Activated T-cell treated with anti-CD3 and anti-CD28 coated beads for 48 hours (primary cell): ENCODE results near the gene ARAP3.
"Not testable (repeated sequence)": the region's sequence is repeated elsewhere in the genome, so short reads cannot be mapped to it uniquely, and the experiment has no call there.

Experiments
- DNase-seq: peaks from one replicate; pipeline ENCODE4 v3.0.0-alpha.2; 2020; ENCODE audit warnings: low read depth

Gene ARAP3

DNA sequence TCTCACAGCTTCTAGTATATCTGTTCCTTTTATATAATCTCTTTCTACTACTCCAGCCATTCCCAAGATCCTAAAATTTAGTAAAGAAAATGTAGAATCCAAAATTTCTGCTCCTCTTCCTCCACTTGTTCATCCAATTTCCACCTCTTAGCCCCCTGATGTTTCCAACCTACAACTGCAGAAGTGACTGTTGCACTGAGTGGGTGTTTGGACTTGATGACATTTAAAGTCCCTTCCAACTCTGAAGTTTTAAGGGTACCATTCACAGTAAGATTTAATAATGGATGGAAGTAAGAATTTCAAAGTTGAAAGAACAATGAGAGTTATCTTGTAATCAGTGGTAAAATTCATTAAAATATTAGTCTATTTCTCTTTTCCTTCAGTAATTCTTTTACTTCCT, 68.7 kb downstream of the ARAP3 start:
- DNase-seq, result no peak

DNA sequence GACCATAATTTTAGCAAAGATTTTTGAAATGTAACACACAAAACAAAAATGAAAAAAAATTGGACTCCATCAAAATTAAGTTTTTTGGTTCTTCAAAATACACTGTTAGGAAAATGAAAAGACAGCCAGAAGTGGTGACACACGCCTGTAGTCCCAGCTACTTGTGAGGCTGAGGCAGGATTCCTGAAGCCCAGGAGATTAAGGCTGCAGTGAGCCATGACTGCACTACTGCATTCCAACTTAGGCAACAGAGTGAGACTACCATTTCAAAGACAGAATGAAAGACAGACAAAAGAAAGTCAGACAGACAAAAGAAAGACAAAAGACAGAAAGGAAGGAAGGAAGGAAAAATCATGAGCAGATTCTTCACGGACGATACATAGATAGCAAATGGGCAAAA, 70.7 kb downstream of the ARAP3 start:
- no peak for DNase-seq

DNA sequence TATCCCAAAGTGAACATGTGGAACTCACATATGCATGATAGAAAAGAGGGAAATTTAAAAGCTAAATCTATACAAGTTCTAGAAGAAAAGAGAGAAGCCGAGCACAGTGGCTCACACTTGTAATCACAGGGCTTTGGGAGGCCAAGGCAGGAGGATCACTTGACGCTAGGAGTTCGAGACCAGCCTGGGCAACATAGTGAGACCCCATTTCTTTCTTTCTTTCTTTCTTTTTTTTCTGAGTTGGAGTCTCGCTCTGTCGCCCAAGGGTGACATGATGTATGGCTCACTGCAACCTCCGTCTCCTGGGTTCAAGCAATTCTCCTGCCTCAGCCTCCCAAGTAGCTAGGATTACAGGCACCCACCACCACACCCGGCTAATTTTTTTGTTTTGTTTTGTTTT, 72.1 kb downstream of the ARAP3 start:
- not testable (repeated sequence) for DNase-seq

DNA sequence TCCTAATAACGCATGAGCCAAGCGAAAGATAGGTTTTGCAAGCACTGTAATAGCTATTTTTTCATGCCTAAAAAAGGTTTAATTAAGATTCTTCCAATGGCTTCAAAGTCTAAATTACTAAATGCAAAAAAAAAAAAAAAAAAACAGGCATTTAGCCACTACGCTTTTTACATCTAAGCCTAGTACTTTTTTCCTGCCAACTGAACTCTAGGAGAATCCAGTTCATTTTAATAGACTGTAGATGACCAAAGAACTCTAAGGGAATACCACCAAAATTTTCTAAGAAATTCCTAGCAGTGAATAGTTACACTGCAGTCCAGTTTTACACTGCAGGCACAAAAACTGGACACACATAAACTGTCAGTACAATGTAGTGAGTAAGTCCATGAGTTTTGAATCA, 73.0 kb downstream of the ARAP3 start:
- no peak for DNase-seq

DNA sequence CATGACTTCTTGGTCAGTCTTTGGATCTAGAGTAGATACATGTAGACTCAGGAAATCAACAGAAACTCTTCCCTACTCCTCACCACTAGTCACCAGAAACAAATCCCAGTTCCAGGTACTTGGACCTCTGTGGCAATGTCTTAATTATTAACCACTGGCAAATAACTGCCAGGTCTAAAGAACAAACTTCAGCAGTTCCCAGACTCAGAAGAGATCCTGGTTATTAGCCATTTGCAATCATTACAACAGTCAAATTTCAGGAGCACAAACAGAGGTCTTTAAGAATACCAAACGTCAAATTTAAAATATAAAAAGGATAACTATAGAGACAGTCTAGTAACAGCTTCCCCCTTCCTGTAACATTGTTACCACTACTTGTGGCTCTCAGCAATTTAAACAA, 73.5 kb downstream of the ARAP3 start:
- DNase-seq, result no peak

DNA sequence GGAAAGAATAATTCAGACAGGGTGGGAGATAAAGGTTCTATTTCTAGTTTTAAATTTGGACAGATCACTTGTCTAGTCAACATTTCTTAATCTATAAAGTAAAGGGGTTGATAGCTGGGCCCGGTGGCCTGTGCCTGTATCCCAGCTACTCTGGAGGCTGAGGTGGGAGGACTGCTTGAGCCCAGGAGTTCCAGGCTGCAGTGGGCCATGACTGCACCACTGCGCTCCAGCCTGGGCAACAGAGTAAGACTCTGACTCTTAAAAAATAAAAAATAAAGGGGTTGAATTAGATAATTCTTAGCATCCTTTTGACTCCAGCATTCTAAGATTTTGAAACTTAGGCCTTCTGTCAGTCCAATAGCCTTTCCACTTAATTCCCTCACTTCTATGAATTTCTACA, 74.0 kb downstream of the ARAP3 start:
- DNase-seq, result no peak

DNA sequence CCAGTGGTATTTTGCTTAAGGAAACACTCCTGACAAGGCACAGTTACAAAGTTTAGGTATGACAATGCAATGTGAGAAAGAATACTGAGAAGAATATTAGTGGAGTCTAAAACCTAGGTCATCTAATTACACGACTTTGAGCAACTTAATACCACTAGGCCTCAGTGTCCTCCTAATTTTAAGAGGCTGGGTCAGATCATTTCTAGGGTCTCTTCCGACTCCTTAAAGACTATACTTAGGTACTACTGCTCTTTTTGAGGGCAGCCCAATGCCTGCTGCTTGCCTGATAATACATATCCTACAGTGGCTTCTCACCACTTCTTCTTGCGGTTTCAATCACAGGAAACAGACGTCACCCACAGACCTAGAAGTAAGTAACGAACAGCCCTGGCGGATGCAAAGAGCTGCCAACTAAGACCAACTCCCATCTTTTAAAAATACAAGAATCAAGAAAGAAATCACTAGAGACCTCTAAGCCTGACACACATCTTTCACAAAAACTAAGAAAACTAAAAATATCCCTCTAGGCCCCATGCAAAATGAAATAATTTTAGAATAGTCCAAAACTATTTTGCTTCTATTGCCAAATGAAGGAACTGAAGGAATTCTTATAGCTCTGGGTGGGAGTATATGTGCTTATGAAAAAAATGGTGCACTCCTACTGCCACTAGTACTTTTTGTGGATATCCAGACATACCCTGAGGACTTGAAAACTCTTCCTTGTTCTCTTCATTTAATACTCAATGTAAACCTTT, 76.3 kb downstream of the ARAP3 start:
- DNase-seq, result peak; percentile 40

DNA sequence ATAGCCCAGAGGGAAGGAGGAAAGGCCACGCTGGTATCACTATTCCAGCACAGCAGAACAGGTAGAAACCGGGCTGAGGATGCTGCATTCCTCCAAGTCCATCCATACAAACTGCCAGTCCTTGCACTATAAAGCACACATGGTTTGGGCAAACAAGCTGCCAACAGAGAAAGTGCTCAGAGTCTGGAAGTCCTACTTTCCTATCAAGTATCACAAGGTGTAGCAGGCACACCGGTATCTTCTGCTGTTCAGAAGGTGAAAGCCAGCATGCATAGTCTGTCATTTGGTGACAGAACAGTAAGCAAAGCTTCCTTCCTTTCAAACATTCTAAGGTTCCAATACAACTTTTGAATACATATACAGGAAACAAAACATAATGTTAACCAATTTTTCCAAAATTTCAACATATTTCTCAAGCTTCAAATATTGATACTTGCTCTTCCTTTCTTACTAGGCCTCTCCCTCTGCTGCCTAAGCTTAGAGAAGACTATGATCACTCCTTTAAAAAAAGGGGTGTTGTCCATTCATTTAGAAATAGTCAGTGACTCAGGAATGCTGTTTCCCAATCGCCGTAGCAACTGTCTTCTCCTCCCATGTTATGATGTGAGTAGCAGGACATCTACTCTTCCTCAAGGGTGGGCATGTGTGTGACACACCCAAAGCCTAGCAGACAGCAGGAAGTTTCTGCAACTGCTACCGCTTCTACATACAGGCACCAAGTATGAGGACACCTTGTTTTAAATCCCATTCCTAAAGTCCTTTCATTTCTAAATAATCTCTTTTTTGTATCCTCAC, 77.9 kb downstream of the ARAP3 start:
- no peak for DNase-seq
